HepG2 (cell line): ENCODE results near the gene LRRFIP2. TPM values are rescaled to one million over a fixed set of nuclear protein-coding genes. Genes with fewer than 3 reads are reported as not detected.

Experiments
- ATAC-seq: fragments of 200-7000 bp; cut with Tn5 transposase; 3 replicates; pipeline ENCODE4 v1.9.1; 2020; ENCODE audit warnings: mild to moderate bottlenecking, moderate library complexity
- BruUV-seq: library from RNA; stranded (reverse); fragments of 400-500 nt; replicated peaks from 2 replicates; lab custom pipeline; 2021; lab: Mats Ljungman, UMichigan
- CTCF ChIA-PET: fragments of 300-600 bp; formaldehyde crosslinking; extraction: SDS; loops from one replicate; lab custom pipeline; 2021; ENCODE audit warnings: low total read pairs, inconsistent platforms, low intra/inter-chr PET ratio; lab: Yijun Ruan, JAX
- POLR2A ChIA-PET: fragments of 350-600 bp; sonication (Branson Sonifier 250); formaldehyde crosslinking; loops from one replicate; lab custom pipeline; 2020; ENCODE audit warnings: antibody characterized with exemption, inconsistent platforms; lab: Yijun Ruan, JAX
- DNase-seq: peaks from one replicate; pipeline ENCODE4 v3.0.0-alpha.2; 2015; ENCODE audit warnings: low spot score
- FAIRE-seq: peaks from 3 replicates; lab custom pipeline; 2011; peaks lifted over from hg19 to GRCh38; lab: Jason Lieb, UNC
- H2AFZ ChIP-seq: one replicate; pipeline ENCODE4 v1.6.1; 2011; ENCODE audit warnings: low read length, inconsistent platforms
- H3K27ac ChIP-seq: fragments of 300-600 bp; 3 replicates; pipeline ENCODE4 v1.8.0; 2011; ENCODE audit warnings: mixed run types, mild to moderate bottlenecking, mixed read lengths, low read length, inconsistent platforms; ENCODE audit not compliant: insufficient read depth; ENCODE audit errors: extremely low read length
- H3K27me3 ChIP-seq, 2 experiments: fragments of 200-600 bp in 1 of 2; 2 replicates in 1 of 2; 3 replicates in 1 of 2; pipeline versions ENCODE4 v1.6.0 to v1.8.0; 2011; ENCODE audit warnings: low read length in 2 of 2, mild to moderate bottlenecking in 2 of 2, moderate library complexity in 2 of 2, inconsistent platforms in 1 of 2; ENCODE audit not compliant: insufficient read depth in 2 of 2, control insufficient read depth in 1 of 2
- H3K36me3 ChIP-seq, 2 experiments: fragments of 200-600 bp in 1 of 2; replicated peaks in 1 of 2; 2 replicates in 1 of 2; 3 replicates in 1 of 2; pipeline versions ENCODE4 v1.5.1 to v1.8.0; 2011; ENCODE audit warnings: low read length in 2 of 2, inconsistent platforms in 1 of 2; ENCODE audit not compliant: insufficient read depth in 2 of 2, control insufficient read depth in 1 of 2
- H3K4me1 ChIP-seq: 2 replicates; pipeline ENCODE4 v1.5.1; 2012; ENCODE audit warnings: low read length, inconsistent platforms; ENCODE audit not compliant: insufficient read depth
- H3K4me2 ChIP-seq: 2 replicates; pipeline ENCODE4 v1.6.0; 2011; ENCODE audit warnings: low read depth, low read length, inconsistent platforms
- H3K4me3 ChIP-seq, 3 experiments: fragments of 200-600 bp in 1 of 3; sonication (generic), shearing (Covaris generic) in 1 of 3; replicated peaks in 1 of 3; 2 replicates each; pipeline ENCODE4 v1.5.1; 2011 to 2016; ENCODE audit warnings: low read length in 3 of 3, inconsistent platforms in 2 of 3, low read depth in 2 of 3, mild to moderate bottlenecking in 2 of 3, control low read depth in 1 of 3, mixed read lengths in 1 of 3; ENCODE audit not compliant: insufficient read depth in 1 of 3
- H3K79me2 ChIP-seq: one replicate; pipeline ENCODE4 v1.6.1; 2011; ENCODE audit warnings: low read length, inconsistent platforms; ENCODE audit not compliant: insufficient read depth
- H3K9ac ChIP-seq: 2 replicates; pipeline ENCODE4 v1.6.0; 2011; ENCODE audit warnings: mild to moderate bottlenecking, low read depth, low read length, inconsistent platforms; ENCODE audit not compliant: insufficient read depth
- H3K9me3 ChIP-seq: 2 replicates; pipeline ENCODE4 v1.5.1; 2012; ENCODE audit warnings: mild to moderate bottlenecking, low read length
- H4K20me1 ChIP-seq: 2 replicates; pipeline ENCODE4 v1.6.0; 2011; ENCODE audit warnings: inconsistent platforms, mild to moderate bottlenecking, low read length, moderate library complexity; ENCODE audit not compliant: insufficient read depth
- KAT2B ChIP-seq: fragments of 150-350 bp; IDR thresholded peaks from 2 replicates; pipeline ENCODE4 v1.6.1; 2014; ENCODE audit warnings: low read depth, low read length, borderline replicate concordance
- ZNF460 ChIP-seq: sonication (generic); formaldehyde crosslinking; IDR thresholded peaks from 2 replicates; pipeline ENCODE4 v1.5.1; 2020; ENCODE audit warnings: missing genetic modification reagents, mild to moderate bottlenecking, borderline replicate concordance
- WGBS: methylation state at CpG from one replicate; pipeline ENCODE4 v1.1.6; 2017; ENCODE audit warnings: low lambda C conversion rate; 5-methylcytosine and 5-hydroxymethylcytosine counted together
- in situ Hi-C: cut with HindIII; loops from 2 replicates; pipeline ENCODE4 v1.10.0; 2017; ENCODE audit warnings: low pct_unique_long_range_greater_than_20kb; ENCODE audit not compliant: extremely low pct_ligation_motif_present
- intact Hi-C: fragments of 100-400 bp; cut with micrococcal nuclease; formaldehyde crosslinking; loops from one replicate; pipeline ENCODE4 v1.10.0; 2022; ENCODE audit not compliant: unreplicated experiment
- polyA plus RNA-seq, 8 experiments: library from polyadenylated mRNA; depleted of rRNA in 3 of 8; stranded (reverse) in 7 of 8; unstranded in 1 of 8; fragments of >200 nt; fragmentation: Illumina TruSeq in 4 of 8; extraction: Trizol in 4 of 8; gene quantifications; 2 replicates each; pipeline versions ENCODE4 v1.2.1 to v1.2.3, GENCODE V29; 2011 to 2016; ENCODE audit warnings: low read depth in 4 of 8, missing spikeins in 1 of 8, mixed read lengths in 1 of 8; ENCODE audit not compliant: insufficient read depth in 1 of 8
- total RNA-seq, 5 experiments: library from RNA; depleted of rRNA; stranded (reverse); fragments of >200 nt; fragmentation: Illumina TruSeq; extraction: Trizol; gene quantifications; 2 replicates each; pipeline ENCODE4 v1.2.3, GENCODE V29; 2016; ENCODE audit warnings: low read depth in 1 of 5
- TF ChIP-seq, protein P1 (sequence below): sonication (generic); formaldehyde crosslinking; IDR thresholded peaks from 2 replicates; pipeline ENCODE4 v1.5.1; 2020; ENCODE audit warnings: mild to moderate bottlenecking, missing genetic modification reagents, borderline replicate concordance

LRRFIP2 gene
- total and polyA plus RNA-seq, 2 of the 13 experiments (the other 11 are each of a cell fraction or from before 2014, with no cell fraction given), result 13.5 to 32.2 TPM

DNA sequence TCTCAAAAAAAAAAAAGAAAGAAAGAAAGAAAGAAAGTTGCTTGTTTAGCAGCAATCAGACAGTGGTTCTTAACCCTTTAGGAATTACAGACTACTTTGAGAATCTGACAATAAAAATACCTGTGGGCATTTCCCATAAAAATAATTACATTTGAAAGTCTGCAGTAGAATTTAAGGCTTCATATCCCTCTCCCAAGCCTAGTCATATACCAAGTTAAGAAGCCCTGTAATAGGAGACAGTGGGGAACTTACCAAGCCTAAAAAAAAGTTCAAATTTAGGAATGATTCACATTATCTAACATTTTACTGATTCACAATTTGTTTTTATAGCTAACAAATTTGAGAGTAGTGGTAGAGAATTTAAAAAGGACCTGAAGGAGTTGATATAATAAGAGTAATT is 47.5 kb downstream of the LRRFIP2 start (continued):
- TF ChIP-seq ZNF460 (CRISPR knock-in tag), result no peak

DNA sequence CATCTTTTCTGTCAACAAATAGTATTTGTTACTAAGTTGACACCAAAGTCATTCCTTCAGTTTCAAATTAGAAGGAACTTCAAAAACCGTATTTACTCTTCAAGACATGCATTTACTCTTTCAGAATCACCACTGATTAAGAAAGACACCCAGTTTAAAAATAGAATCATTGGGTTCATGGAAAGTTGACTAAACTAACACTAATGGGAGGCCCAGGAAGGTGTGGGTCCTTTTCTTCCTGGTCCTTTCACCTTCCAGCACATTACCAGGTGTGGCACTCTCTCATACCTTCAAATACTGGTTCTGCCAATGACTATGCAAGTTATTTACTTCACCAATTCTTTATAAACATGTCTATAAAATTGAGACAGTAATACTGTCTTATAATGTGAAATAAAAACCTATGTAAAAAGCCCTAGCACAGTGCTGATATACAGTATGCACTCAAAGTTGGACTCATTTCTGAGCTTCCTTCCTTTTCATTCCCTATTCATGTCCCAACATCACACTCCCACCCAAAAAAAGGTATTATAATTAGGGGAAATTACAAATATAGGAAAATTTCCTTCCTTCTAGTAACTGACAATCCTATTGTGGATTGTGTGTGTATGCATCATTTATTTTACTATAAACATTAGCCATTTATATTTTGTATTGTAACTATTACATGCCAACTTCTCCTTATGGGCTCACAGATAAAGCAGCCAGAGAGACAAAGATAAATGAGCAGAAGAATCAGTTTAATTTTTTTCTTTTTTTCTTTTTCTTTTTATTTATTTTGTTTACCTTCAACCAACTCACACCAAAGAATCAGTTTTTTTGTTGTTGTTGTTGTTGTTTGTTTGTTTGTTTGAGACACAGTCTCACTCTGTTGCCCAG is 48.9 kb downstream of the LRRFIP2 start:
- H3K4me1 ChIP-seq, result peaks cover 34% of the 10 kb centered on the region
- in situ Hi-C loops (no loop called here), intact Hi-C loops (no loop called here)
- POLR2A ChIA-PET, result no interaction called here
- CTCF ChIA-PET, result no interaction called here
- BruUV-seq, result no TSS peak
- FAIRE-seq (no peak), ATAC-seq (no peak), DNase-seq (no peak)
- WGBS, result 93% methylated on average over 1 of the region's 1 CpG
- no peaks in the 10 kb centered on the region for H4K20me1 ChIP-seq
- TF ChIP-seq KAT2B, result no peak
- TF ChIP-seq, protein P1, sequence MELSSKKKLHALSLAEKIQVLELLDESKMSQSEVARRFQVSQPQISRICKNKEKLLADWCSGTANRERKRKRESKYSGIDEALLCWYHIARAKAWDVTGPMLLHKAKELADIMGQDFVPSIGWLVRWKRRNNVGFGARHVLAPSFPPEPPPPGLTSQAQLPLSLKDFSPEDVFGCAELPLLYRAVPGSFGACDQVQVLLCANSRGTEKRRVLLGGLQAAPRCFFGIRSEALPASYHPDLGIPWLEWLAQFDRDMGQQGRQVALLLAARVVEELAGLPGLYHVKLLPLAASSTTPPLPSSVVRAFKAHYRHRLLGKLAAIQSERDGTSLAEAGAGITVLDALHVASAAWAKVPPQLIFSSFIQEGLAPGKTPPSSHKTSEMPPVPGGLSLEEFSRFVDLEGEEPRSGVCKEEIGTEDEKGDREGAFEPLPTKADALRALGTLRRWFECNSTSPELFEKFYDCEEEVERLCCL (CRISPR knock-in tag), result no peak
- H3K27me3 ChIP-seq, result no peaks in the 10 kb centered on the region; a peak in 1 of 5 replicates
- no peak overlapping the region for H3K9ac ChIP-seq
- H3K4me3 ChIP-seq, result no peak overlapping the region
- no peaks in the 10 kb centered on the region for H3K9me3 ChIP-seq
- H3K79me2 ChIP-seq, result peaks cover 2% of the 10 kb centered on the region
- H3K27ac ChIP-seq, result no peak overlapping the region
- no peak overlapping the region for H2AFZ ChIP-seq
- H3K36me3 ChIP-seq, result no peaks in the 10 kb centered on the region; a peak in 1 of 5 replicates
- no peak overlapping the region for H3K4me2 ChIP-seq
